Measurements from ENCODE around the gene DNAH12. TPM values are rescaled to one million over a fixed set of nuclear protein-coding genes. Genes with fewer than 3 reads are reported as not detected.

Gene DNAH12
- total and polyA plus RNA-seq, 10 of the 15 experiments (the other 5 are each of a cell fraction or from before 2014, with no cell fraction given), result under 0.01 to 0.35 (median 0.08) TPM

DNA sequence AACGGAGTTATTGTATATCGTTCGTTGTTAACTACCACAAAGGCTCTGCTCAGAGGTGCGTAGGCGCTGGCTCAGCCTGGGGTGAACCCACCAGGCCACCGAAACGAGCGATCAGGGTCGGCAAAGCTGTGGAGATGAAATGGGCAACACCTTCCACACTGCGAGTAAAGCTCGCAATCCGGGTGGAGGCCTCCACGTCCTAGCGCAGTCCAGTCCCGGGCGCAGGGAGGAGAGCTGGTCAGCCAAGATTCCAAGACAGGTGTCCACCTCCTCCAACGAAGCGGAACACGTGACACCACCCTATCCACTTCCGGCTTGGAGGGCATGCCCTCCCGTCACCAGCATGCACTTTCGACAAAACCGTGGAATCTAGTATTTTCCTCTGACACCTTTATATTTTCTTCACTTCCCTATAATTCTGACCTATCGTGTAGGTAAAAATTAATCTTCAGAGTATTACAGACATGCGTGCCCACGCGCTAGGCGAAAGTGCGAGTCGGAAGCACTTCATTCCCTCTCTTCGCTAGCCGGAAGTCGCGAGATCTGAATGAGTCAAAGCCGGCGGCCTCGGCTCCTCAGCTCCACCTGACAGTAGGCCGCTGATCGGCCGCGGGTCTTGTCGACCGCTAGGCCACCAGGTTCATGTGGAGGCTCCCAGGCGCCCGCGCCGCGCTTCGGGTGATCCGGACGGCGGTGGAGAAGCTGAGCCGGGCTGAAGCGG is 11.8 kb upstream of the DNAH12 start, which contains the start of gene PDE12 (continued):
- no peak for TF ChIP-seq SRF (IDR thresholded peaks at IDR 0.05; ENCODE audit: low read depth in 2 of 2, low read length in 2 of 2)
- TF ChIP-seq YBX1 (IDR thresholded peaks at IDR 0.05), result no peak
- no peak for TF ChIP-seq CEBPB (IDR thresholded peaks at IDR 0.05; ENCODE audit: borderline replicate concordance in 1 of 2, low read depth in 2 of 2, low read length in 2 of 2)
- TF ChIP-seq, protein P1, sequence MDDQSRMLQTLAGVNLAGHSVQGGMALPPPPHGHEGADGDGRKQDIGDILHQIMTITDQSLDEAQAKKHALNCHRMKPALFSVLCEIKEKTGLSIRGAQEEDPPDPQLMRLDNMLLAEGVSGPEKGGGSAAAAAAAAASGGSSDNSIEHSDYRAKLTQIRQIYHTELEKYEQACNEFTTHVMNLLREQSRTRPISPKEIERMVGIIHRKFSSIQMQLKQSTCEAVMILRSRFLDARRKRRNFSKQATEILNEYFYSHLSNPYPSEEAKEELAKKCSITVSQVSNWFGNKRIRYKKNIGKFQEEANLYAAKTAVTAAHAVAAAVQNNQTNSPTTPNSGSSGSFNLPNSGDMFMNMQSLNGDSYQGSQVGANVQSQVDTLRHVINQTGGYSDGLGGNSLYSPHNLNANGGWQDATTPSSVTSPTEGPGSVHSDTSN (IDR thresholded peaks at IDR 0.05; ENCODE audit: insufficient replicate concordance, low read depth, low read length), result peak; percentile 11
- TF ChIP-seq BCL11A (IDR thresholded peaks at IDR 0.05; ENCODE audit: low read depth, low read length), result peak; percentile 12; the same call in 1 of the 2 replicates
- TF ChIP-seq ZNF207 (IDR thresholded peaks at IDR 0.05; ENCODE audit: borderline replicate concordance), result peak; percentile 76
- TF ChIP-seq, protein P2, sequence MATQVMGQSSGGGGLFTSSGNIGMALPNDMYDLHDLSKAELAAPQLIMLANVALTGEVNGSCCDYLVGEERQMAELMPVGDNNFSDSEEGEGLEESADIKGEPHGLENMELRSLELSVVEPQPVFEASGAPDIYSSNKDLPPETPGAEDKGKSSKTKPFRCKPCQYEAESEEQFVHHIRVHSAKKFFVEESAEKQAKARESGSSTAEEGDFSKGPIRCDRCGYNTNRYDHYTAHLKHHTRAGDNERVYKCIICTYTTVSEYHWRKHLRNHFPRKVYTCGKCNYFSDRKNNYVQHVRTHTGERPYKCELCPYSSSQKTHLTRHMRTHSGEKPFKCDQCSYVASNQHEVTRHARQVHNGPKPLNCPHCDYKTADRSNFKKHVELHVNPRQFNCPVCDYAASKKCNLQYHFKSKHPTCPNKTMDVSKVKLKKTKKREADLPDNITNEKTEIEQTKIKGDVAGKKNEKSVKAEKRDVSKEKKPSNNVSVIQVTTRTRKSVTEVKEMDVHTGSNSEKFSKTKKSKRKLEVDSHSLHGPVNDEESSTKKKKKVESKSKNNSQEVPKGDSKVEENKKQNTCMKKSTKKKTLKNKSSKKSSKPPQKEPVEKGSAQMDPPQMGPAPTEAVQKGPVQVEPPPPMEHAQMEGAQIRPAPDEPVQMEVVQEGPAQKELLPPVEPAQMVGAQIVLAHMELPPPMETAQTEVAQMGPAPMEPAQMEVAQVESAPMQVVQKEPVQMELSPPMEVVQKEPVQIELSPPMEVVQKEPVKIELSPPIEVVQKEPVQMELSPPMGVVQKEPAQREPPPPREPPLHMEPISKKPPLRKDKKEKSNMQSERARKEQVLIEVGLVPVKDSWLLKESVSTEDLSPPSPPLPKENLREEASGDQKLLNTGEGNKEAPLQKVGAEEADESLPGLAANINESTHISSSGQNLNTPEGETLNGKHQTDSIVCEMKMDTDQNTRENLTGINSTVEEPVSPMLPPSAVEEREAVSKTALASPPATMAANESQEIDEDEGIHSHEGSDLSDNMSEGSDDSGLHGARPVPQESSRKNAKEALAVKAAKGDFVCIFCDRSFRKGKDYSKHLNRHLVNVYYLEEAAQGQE (IDR thresholded peaks at IDR 0.05; ENCODE audit: low read depth, low read length), result no peak
- no peak for TF ChIP-seq CEBPZ (IDR thresholded peaks at IDR 0.05; ENCODE audit: low read depth, low read length)
- peak; percentile 95 for TF ChIP-seq CREM (IDR thresholded peaks at IDR 0.05; ENCODE audit: low read depth)
- TF ChIP-seq KDM1A (IDR thresholded peaks at IDR 0.05; ENCODE audit: borderline replicate concordance), result no peak
- no peak for TF ChIP-seq KAT2A (conservative IDR thresholded peaks at IDR 0.05; ENCODE audit: control insufficient read depth, low read depth, low read length)
- TF ChIP-seq POU2F2 (IDR thresholded peaks at IDR 0.05; ENCODE audit: borderline replicate concordance, low read depth, low read length), result peak; percentile 76; the same call in 2 of the 3 replicates
- TF ChIP-seq RELA (IDR thresholded peaks at IDR 0.05; ENCODE audit: borderline replicate concordance, partially characterized antibody), result peak; percentile 70
- peak; percentile 94 for TF ChIP-seq POLR2AphosphoS5 (IDR thresholded peaks at IDR 0.05; ENCODE audit: low read length)
- peak; percentile 73; the same call in 1 of the 2 replicates for TF ChIP-seq NFIC (IDR thresholded peaks at IDR 0.05; ENCODE audit: low read depth, low read length)
- TF ChIP-seq ZNF622 (IDR thresholded peaks at IDR 0.05), result no peak
- no peak for TF ChIP-seq EED (IDR thresholded peaks at IDR 0.05; ENCODE audit: low read depth)
- TF ChIP-seq PML (IDR thresholded peaks at IDR 0.05; ENCODE audit: low read length), result peak; percentile 79
- peak; percentile 91 to 94; a peak in 3 of 4 replicates for TF ChIP-seq BHLHE40 (IDR thresholded peaks at IDR 0.05; ENCODE audit: borderline replicate concordance in 1 of 2, low read depth in 2 of 2, low read length in 1 of 2)
- peak; percentile 76; the same call in 1 of the 2 replicates for TF ChIP-seq CBFB (IDR thresholded peaks at IDR 0.05; ENCODE audit: low read depth)
- peak; percentile 12 for TF ChIP-seq SP1 (IDR thresholded peaks at IDR 0.05; ENCODE audit: low read depth, low read length)
- peak; percentile 82 for TF ChIP-seq ZNF24 (IDR thresholded peaks at IDR 0.05)
